Endodermal cell (in vitro differentiated cells): Measurements from ENCODE around the gene NOA1. TPM values are rescaled to one million over a fixed set of nuclear protein-coding genes. Genes with fewer than 3 reads are reported as not detected.
A peak's percentile ranks its signal among the peaks of the same experiment; 100 is the strongest.

ENCODE experiments used
- DNase-seq: peaks from one replicate; pipeline ENCODE4 v3.0.0-alpha.2; 2017
- H3K27ac ChIP-seq: 2 replicates; pipeline ENCODE4 v1.5.1; 2013; ENCODE audit warnings: mild to moderate bottlenecking, low read depth, low read length, moderate library complexity
- H3K27me3 ChIP-seq: 2 replicates; pipeline ENCODE4 v1.6.1; 2013; ENCODE audit warnings: mild to moderate bottlenecking, low read length, moderate library complexity; ENCODE audit not compliant: insufficient read depth, control insufficient read depth, poor library complexity, severe bottlenecking
- H3K36me3 ChIP-seq: 2 replicates; pipeline ENCODE4 v1.7.0; 2013; ENCODE audit warnings: mild to moderate bottlenecking, low read length, moderate library complexity; ENCODE audit not compliant: control insufficient read depth, insufficient read depth
- H3K4me1 ChIP-seq: one replicate; pipeline ENCODE4 v1.7.0; 2013; ENCODE audit warnings: low read length; ENCODE audit not compliant: control insufficient read depth, insufficient read depth
- H3K4me3 ChIP-seq: 2 replicates; pipeline ENCODE4 v1.5.1; 2013; ENCODE audit warnings: mild to moderate bottlenecking, low read length, moderate library complexity
- H3K9ac ChIP-seq: 2 replicates; pipeline ENCODE4 v1.6.1; 2013; ENCODE audit warnings: mild to moderate bottlenecking, low read length, moderate library complexity; ENCODE audit not compliant: poor library complexity, severe bottlenecking; ENCODE audit errors: extremely low read depth
- H3K9me3 ChIP-seq: 2 replicates; pipeline ENCODE4 v1.6.1; 2013; ENCODE audit warnings: mild to moderate bottlenecking, low read length, moderate library complexity; ENCODE audit not compliant: control insufficient read depth
- H3K27ac Mint-ChIP-seq: 2 replicates; pipeline ENCODE4 v1.8.0; 2020; ENCODE audit warnings: mixed read lengths
- H3K27me3 Mint-ChIP-seq: 2 replicates; pipeline ENCODE4 v1.8.0; 2021; ENCODE audit warnings: mild to moderate bottlenecking, mixed read lengths; ENCODE audit not compliant: insufficient read depth
- H3K36me3 Mint-ChIP-seq: 2 replicates; pipeline ENCODE4 v1.8.0; 2020; ENCODE audit warnings: low read depth, mixed read lengths
- H3K4me1 Mint-ChIP-seq: 2 replicates; pipeline ENCODE4 v1.8.0; 2020; ENCODE audit warnings: mixed read lengths
- H3K4me3 Mint-ChIP-seq: 2 replicates; pipeline ENCODE4 v1.8.0; 2020; ENCODE audit warnings: mild to moderate bottlenecking, moderate library complexity, mixed read lengths
- H3K9me3 Mint-ChIP-seq: 2 replicates; pipeline ENCODE4 v1.8.0; 2020; ENCODE audit warnings: mild to moderate bottlenecking, mixed read lengths
- CTCF ChIP-seq: fragments of 200-600 bp; sonication (generic); conservative IDR thresholded peaks from 2 replicates; pipeline ENCODE4 v1.5.0; 2021; ENCODE audit warnings: antibody characterized with exemption, mild to moderate bottlenecking
- WGBS, 2 experiments: methylation state at CpG; one replicate each; pipeline versions ENCODE4 v1.1.5 to v1.1.7; 2013; ENCODE audit warnings: missing lambda C conversion rate in 2 of 2, mixed read lengths in 1 of 2; ENCODE audit not compliant: insufficient coverage in 1 of 2, insufficient read length in 1 of 2; 5-methylcytosine and 5-hydroxymethylcytosine counted together
- total RNA-seq, 2 donors: library from RNA; stranded (reverse); fragmentation: NEBNext Ultra II Directional in 1 of 2; extraction: Animal tissue kit (Norgen Biotek cat#: 25700) in 1 of 2; gene quantifications; 2 replicates in 1 of 2; 3 replicates in 1 of 2; pipeline ENCODE4 v1.2.1, GENCODE V29; 2021

Gene NOA1
- total RNA-seq, 2 donors from 2014 or later, result 17.8 to 20.7 TPM

DNA sequence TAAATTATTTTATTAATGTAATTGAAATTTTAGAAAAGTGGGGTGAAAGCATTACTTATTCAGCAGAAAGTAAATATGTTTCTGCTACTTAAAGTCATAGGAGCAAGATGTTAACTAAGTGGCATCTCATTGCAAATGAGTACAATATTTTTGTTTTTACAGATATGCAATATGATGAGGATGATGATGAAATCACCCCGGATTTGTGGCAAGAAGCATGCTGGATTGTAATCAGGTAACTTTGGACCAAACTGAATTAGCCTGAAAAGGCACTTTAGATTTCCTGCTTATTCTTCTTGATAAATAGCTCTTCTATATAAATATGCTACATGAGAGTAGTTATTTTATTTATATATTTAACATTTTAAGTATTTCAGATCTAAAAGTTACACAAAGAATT, 8.8 kb upstream of the NOA1 start:
- no peaks in the 10 kb centered on the region for H3K4me1 ChIP-seq
- no peak overlapping the region for H3K4me3 ChIP-seq
- no peak for TF ChIP-seq CTCF
- DNase-seq, result no peak
- H3K27ac ChIP-seq, result no peak overlapping the region
- H3K36me3 Mint-ChIP-seq, result peaks cover 48% of the 10 kb centered on the region
- WGBS, 2 experiments, result 100% methylated on average over 1 of the region's 1 CpG
- no peaks in the 10 kb centered on the region for H3K9me3 ChIP-seq
- H3K4me3 Mint-ChIP-seq, result no peak overlapping the region
- no peak overlapping the region for H3K27ac Mint-ChIP-seq
- H3K27me3 Mint-ChIP-seq, result no peaks in the 10 kb centered on the region
- H3K4me1 Mint-ChIP-seq, result no peaks in the 10 kb centered on the region
- H3K9ac ChIP-seq, result no peak overlapping the region
- peaks cover 50% of the 10 kb centered on the region for H3K36me3 ChIP-seq
- no peaks in the 10 kb centered on the region for H3K9me3 Mint-ChIP-seq
- no peaks in the 10 kb centered on the region for H3K27me3 ChIP-seq

DNA sequence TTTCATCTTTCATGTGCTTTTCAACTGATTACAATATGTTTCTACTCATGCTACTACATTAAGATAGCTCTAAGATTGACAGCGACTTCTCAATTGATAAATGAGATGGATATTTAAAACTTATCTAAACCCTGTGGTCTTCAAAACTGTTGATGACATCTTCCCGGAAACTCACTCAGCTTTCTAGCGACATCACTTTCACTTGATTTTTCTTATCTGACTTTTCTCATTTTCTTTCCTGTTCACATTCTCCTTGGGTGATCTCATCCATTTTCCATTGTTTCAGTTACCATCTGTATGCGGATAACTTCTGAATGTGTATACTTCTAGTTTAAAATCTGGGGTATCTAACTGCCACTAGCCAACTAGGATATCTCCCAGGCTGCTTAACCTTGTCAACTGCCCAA, 4.4 kb upstream of the NOA1 start:
- H3K9me3 ChIP-seq, result no peaks in the 10 kb centered on the region
- TF ChIP-seq CTCF, result no peak
- H3K27me3 ChIP-seq, result no peaks in the 10 kb centered on the region
- Mint-ChIP-seq H3K27ac (no peak overlapping the region), H3K36me3 (peaks cover 18% of the 10 kb centered on the region), H3K27me3 (no peaks in the 10 kb centered on the region), H3K4me1 (peaks cover 2% of the 10 kb centered on the region), H3K4me3 (no peak overlapping the region), H3K9me3 (no peaks in the 10 kb centered on the region)
- H3K9ac ChIP-seq, result no peak overlapping the region
- no peak overlapping the region for H3K27ac ChIP-seq
- DNase-seq, result no peak
- H3K36me3 ChIP-seq, result peaks cover 18% of the 10 kb centered on the region
- peak overlapping the region; percentile 89 for H3K4me3 ChIP-seq
- 94 to 100% methylated on average over 3 to 4 of the region's 4 CpGs for WGBS, 2 experiments
- no peaks in the 10 kb centered on the region for H3K4me1 ChIP-seq

DNA sequence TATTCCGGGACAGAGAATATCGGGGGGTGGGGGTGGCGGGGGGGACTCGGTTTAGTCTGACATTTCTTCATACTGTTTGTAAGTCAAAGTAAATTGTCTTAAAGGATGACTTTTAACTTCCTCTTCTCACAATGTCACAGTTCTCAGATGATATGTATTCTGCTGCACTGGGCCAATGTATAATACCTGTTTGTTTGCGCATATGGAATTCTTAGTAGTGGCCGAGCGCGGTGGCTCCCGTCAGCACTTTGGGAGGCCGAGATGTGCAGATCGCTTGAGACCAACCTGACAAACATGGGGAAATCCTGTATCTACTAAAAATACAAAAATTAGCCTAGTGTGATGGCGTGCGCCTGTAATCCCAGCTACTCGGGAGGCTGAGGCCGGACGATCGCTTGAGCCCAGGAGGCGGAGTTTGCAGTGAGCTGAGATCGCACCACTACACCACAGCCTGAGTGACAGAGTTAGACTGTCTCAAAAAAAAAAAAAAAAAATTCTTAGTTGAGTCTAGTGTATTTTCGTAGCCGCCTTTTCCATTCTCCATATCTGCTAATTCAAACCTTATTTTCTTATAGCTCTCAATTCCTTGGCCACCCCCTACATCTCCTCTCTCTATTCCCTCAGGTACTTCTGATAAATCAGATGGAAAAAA, 2.1 kb upstream of the NOA1 start:
- Mint-ChIP-seq H3K27me3 (no peaks in the 10 kb centered on the region), H3K9me3 (no peaks in the 10 kb centered on the region), H3K27ac (peak overlapping the region; percentile 99), H3K4me3 (peak overlapping the region; percentile 92), H3K4me1 (peaks cover 8% of the 10 kb centered on the region), H3K36me3 (peaks cover 13% of the 10 kb centered on the region)
- Histone ChIP-seq H3K9ac (peak overlapping the region; percentile 89), H3K4me1 (no peaks in the 10 kb centered on the region), H3K27ac (no peak overlapping the region), H3K4me3 (peak overlapping the region; percentile 89), H3K9me3 (no peaks in the 10 kb centered on the region), H3K36me3 (peaks cover 15% of the 10 kb centered on the region), H3K27me3 (no peaks in the 10 kb centered on the region)
- no peak for TF ChIP-seq CTCF
- WGBS, 2 experiments, result 12 to 15% methylated on average over 12 to 21 of the region's 21 CpGs
- peak; percentile 68 for DNase-seq
